Left forelimb (tissue), 1 donor: ENCODE data around the gene GPD1L.
"Not testable (repeated sequence)": the region's sequence is repeated elsewhere in the genome, so short reads cannot be mapped to it uniquely, and the experiment has no call there.

Experiments used
- DNase-seq: peaks from one replicate; pipeline ENCODE4 v3.0.0-alpha.2; 2018; ENCODE audit warnings: low spot score

Gene GPD1L

DNA sequence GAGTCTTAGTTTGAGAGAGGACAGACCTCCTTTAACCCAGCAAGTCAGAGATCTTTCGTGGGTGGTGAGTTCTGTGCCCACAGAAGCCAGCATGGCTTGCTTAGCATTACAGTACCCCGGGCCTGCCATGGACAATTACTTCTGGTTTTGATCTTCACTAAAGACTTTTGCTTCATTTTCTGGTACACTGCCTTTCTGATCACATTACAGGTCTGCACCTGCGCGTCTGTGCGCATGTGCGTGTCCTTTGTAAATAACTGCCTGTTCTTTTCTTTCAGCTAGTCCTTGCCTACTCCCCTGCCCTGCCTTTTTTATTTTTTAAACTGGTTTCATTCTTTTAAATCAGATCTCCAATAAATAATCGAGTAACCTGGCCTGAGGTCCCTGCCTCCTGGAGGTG, 74.9 kb downstream of the GPD1L start:
- no peak for DNase-seq

GRCh38 chr3:32181796-32182195, 75.4 kb downstream of the GPD1L start:
- DNase-seq, result no peak

DNA sequence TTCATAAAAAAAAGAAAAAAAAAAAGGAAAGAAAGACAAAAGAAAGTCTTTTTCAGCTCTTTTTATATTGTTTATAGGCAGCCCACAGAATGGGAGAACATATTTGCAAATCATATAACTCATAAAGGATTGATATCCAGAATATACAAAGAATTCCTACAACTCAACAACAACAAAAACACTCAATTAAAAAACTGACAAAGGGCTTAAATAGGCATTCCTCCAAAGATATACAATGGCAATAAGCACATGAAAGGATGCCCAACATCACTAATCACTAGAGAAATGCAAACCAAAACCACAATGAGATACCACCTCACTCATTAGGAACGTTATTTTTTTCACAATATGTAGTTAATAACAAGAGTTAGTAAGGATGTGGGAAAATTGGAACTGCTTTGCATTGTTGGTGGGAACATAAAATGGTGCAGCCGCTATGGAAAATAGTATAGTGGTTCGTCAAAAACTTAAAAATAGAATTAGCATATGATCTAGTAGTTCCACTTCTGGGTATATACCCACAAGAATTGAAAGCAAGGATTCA, 77.8 kb downstream of the GPD1L start:
- no peak for DNase-seq

DNA sequence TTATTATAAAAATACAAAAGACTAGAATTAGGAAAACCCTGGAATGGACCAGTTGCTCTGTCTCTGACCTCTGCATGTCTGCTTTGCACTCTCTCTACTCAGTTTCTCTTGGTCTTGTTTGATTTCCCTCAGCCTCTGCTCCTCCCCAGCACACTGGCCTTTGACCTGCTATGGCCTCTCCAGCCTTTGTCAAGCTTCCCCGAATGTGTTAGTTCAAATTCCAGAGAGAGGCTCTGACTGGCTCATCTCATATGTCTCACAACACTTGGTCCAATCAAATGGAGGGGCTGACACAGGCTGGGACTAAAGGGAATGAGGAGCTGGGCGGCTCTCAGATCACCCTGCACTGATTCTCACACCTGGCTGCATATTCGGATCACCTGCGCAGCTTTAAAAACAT, 79.7 kb downstream of the GPD1L start:
- no peak for DNase-seq

DNA sequence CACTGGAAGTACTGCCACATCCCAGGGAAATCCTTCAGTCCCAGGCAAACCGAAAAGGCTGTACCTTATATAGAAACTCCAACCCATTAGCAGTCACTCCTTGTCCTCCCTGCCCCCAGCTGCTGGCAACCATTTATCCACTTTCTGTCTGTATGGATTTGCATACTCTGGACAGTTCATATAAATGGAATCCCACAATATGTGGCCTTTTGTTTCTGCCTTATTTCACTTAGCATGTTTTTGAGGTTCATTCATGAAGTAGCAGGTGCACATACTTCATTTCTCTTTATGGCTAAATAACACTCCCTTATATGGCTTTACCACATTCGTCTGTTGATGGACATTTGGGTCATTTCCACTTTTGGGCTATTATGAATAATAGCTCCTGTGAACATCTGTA, 80.5 kb downstream of the GPD1L start:
- DNase-seq, result no peak

DNA sequence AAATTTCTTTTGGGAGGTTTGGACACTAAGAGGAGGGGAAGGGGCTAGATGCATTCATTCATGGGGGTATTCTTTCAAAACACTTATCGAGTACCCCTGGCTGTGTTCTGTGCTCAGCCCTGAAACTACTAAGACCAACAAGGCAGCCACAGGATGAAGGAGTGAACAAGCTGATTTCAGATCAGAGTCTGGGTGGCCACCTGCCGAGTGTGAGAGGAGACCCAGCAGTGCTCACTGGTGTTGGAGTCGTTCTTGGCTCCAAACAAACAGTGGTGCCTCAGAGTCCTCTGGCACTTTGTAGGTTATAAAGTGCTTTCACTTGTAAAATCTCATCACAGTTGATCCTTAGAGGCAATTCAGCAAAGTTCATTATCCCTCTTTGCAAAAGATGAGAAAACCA, 83.3 kb downstream of the GPD1L start:
- no peak for DNase-seq

- DNase-seq, result not testable (repeated sequence)
Measured at GRCh38 chr3:32190556-32190955, 84.1 kb downstream of the GPD1L start.

GRCh38 chr3:32193101-32193500, 86.7 kb downstream of the GPD1L start:
- no peak for DNase-seq

DNA sequence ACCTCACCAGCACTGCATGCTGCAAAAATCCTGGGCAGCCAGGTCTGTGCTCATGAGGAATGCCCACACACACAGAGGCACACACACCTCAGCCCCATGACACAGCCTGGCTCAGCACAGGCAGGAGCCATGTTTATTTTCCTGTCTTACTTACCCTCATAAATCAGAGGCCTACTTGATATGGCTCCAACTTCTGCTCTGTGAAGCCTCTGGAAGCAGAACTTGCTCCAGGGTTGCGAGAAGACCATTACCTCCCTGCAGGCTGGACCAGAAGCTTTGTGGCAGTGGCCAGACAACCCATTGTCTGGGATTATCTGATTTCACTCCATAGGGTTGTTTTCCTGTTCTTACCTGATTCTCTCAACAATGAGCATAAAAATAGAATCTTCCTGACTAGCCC, 88.2 kb downstream of the GPD1L start:
- no peak for DNase-seq

GRCh38 chr3:32195995-32196540, 89.6 kb downstream of the GPD1L start:
- DNase-seq, result no peak

- no peak for DNase-seq
Measured at GRCh38 chr3:32197991-32198390, 91.6 kb downstream of the GPD1L start.

GRCh38 chr3:32198714-32199113, 92.3 kb downstream of the GPD1L start:
- no peak for DNase-seq

DNA sequence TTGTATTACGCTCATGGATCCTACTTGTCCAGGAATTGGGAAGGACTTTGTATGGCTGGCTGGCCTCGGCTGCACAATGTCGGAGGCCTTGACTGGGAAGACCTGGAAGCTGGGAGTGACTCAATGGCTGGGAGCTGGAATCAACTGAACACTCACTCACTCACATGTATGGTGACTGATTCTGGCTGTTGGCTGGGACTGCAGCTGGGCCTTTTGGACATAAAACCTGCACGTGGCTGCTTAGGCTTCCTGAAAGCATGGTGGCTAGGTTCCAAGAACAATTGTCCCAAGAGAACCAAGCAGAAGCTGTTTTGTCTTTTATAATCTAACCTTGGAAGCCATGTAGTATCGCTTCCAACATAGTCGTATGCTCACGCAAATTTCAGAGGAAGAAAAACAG, 94.1 kb downstream of the GPD1L start:
- DNase-seq, result no peak

GRCh38 chr3:32200992-32201758, 94.8 kb downstream of the GPD1L start:
- DNase-seq, result no peak

DNA sequence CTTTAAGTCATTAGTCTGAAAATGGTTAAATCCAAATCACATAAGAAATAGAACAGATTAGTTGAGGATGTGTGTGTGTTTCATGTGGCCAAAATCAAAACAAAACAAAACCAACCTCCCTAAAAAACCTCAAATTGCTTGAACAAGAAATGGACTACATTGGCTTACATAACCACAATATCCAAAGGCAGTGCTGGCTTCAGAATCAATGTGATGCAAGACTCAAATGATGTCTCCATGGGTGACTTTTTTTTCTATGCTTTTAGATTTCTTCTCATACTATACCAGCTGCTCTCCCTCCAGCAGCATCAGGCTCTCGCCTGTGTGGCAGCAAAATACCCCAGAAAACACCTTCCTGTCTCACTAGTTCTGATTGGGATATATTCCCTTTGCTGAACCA, 96.1 kb downstream of the GPD1L start:
- DNase-seq, result no peak

GRCh38 chr3:32203854-32204253, 97.4 kb downstream of the GPD1L start:
- no peak for DNase-seq

- no peak for DNase-seq
Measured at GRCh38 chr3:32208447-32208846, 102.0 kb downstream of the GPD1L start.

- no peak for DNase-seq
Measured at GRCh38 chr3:32215185-32215584, 108.8 kb downstream of the GPD1L start.

GRCh38 chr3:32216172-32216783, 109.9 kb downstream of the GPD1L start:
- DNase-seq, result no peak

DNA sequence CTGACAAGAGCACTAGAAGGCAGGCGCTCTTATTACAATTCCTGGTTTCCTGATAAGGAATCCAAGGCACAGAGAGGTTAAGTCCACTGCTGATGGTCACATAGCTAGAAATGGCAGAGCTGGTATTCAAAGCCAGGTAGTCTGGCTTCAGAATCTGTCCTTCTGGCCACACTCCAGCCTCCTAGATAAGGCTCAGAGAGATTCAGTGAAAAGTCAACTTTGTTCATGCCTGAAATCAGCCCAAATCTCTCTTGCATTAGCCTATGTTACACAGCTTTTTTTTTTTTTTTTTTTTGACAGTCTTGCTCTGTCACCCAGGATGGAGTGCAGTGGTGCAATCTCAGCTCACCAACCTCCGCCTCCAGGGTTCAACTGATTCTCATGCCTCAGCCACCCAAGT, 110.9 kb downstream of the GPD1L start:
- DNase-seq, result no peak
